ENCODE data around the gene UBE2N. TPM values are rescaled to one million over a fixed set of nuclear protein-coding genes. Genes with fewer than 3 reads are reported as not detected.

UBE2N gene
- 100 to 1,000 TPM; 106 to 137 TPM for total RNA-seq

DNA sequence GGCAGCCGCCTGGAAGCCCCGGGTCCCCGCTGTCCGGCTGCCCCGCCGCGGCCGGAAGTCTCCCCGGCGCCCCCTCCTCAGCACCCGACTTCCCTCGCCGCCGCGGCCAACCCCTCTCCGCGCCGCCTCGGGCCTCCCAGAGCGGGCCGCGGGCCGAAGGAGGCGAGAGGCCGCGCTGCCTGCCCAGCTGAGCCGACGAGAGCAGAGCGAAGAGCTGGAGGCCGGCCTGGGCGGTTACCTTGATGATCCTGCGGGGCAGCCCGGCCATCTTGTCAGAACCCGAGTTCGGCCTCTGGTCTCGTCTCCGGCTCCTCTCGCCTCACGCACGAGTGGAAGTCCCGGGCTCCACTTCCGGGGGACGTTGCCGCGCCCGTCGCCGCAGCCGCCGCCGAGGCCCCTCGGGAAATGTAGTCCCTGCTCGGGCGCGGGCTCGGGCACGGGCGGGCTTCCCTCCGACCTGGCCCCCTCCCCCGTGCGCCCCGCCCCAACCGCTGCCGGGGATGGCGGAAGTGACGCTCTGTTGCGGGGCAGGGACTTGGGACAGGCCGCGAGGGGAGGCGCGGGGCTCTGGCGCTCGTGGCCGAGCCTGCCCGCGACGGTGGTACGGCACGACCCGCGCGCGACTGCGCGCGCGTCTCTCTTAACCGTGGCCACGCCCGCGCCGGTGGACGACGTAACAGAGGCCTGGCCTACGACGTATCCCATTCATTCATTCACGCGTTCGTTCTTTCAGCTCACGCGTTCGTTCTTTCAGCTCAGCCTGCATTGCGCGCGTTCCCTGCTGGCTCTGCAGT is at the start of gene UBE2N:
UBE2N (minus strand) TSS at position 331 of the 794 bp plus-strand sequence; CDS start at position 268, 63 bp downstream.
- intact Hi-C loops (cut with DNase I), result no loop called here
- H3K4me1 ChIP-seq, result peaks cover 18% of the 10 kb centered on the region
- TF ChIP-seq, protein P1, sequence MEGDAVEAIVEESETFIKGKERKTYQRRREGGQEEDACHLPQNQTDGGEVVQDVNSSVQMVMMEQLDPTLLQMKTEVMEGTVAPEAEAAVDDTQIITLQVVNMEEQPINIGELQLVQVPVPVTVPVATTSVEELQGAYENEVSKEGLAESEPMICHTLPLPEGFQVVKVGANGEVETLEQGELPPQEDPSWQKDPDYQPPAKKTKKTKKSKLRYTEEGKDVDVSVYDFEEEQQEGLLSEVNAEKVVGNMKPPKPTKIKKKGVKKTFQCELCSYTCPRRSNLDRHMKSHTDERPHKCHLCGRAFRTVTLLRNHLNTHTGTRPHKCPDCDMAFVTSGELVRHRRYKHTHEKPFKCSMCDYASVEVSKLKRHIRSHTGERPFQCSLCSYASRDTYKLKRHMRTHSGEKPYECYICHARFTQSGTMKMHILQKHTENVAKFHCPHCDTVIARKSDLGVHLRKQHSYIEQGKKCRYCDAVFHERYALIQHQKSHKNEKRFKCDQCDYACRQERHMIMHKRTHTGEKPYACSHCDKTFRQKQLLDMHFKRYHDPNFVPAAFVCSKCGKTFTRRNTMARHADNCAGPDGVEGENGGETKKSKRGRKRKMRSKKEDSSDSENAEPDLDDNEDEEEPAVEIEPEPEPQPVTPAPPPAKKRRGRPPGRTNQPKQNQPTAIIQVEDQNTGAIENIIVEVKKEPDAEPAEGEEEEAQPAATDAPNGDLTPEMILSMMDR (IDR thresholded peaks at IDR 0.05), result no peak

DNA sequence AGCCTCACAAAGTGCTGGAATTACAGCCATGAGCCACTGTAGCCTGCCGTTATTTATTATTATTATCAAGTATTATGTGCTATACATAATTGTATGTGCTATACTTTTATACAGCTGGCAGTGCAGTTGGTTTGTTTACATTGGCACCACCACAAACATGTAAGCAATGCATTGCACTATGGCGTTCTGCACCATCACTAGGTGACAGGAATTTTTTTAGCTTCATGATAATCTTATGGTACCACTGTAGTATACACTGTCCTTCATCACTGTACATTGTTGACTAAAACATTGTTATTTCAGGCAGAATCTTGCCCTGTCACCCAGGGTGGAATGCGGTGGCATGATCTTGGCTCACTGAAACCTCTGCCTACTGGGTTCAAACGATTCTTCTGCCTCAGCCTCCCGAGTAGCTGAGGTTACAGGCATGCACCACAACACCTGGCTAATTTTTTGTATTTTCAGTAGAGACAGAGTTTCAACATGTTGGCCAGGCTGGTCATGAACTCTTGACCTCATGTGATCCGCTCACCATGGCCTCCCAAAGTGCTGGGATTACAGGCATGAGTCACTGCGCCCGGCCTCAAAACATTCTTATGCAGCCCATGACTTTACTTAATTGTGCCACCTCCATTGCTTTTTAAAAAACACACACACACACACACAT is 42.7 kb upstream of the UBE2N start:
- TF ChIP-seq, protein P1 (IDR thresholded peaks at IDR 0.05), result no peak
- intact Hi-C loops (cut with DNase I), result no loop called here
- H3K36me3 ChIP-seq, result no peaks in the 10 kb centered on the region

More for the DNA sequence above, at the start of gene UBE2N:
- H3K27me3 ChIP-seq, result no peaks in the 10 kb centered on the region
- no peaks in the 10 kb centered on the region for H3K36me3 ChIP-seq
- H3K27ac ChIP-seq, result peak within 1 kb of the TSS; percentile 82
- peak; percentile 97 for DNase-seq
- no peaks in the 10 kb centered on the region for H3K9me3 ChIP-seq
- peak within 1 kb of the TSS; percentile 96 for H3K4me3 ChIP-seq
- peak within 1 kb of the TSS; percentile 95 to 97 for H3K9ac ChIP-seq (ENCODE audit: low read depth in 2 of 2, low read length in 2 of 2)

GRCh38 chr12:93483151-93483807 is 41.5 kb upstream of the UBE2N start:
- no peaks in the 10 kb centered on the region for H3K36me3 ChIP-seq
- H3K9me3 ChIP-seq, result no peaks in the 10 kb centered on the region
- intact Hi-C loops (cut with DNase I), result no loop called here
- DNase-seq, result peak; percentile 28
- H3K27ac ChIP-seq, result peak overlapping the region; percentile 42
- H3K4me3 ChIP-seq, result no peak overlapping the region
- H3K27me3 ChIP-seq, result no peaks in the 10 kb centered on the region
- TF ChIP-seq, protein P1 (IDR thresholded peaks at IDR 0.05), result no peak
- no peak overlapping the region for H3K9ac ChIP-seq (ENCODE audit: low read depth in 2 of 2, low read length in 2 of 2)
- peaks cover 3% of the 10 kb centered on the region for H3K4me1 ChIP-seq

More for the DNA sequence above, 42.7 kb upstream of the UBE2N start:
- Histone ChIP-seq H3K27ac (no peak overlapping the region), H3K4me1 (peaks cover 3% of the 10 kb centered on the region), H3K9me3 (no peaks in the 10 kb centered on the region), H3K4me3 (no peak overlapping the region), H3K9ac (ENCODE audit: low read depth in 2 of 2, low read length in 2 of 2) (no peak overlapping the region), H3K27me3 (no peaks in the 10 kb centered on the region)
- no peak for DNase-seq

- DNase-seq, result no peak
- Histone ChIP-seq H3K27me3 (no peaks in the 10 kb centered on the region), H3K27ac (peak overlapping the region; percentile 42), H3K9me3 (no peaks in the 10 kb centered on the region), H3K36me3 (no peaks in the 10 kb centered on the region), H3K4me1 (peaks cover 3% of the 10 kb centered on the region), H3K9ac (ENCODE audit: low read depth in 2 of 2, low read length in 2 of 2) (no peak overlapping the region), H3K4me3 (no peak overlapping the region)
- TF ChIP-seq, protein P1 (IDR thresholded peaks at IDR 0.05), result no peak
- intact Hi-C loops (cut with DNase I), result no loop called here
Measured at GRCh38 chr12:93482721-93483120, 41.0 kb upstream of the UBE2N start.

DNA sequence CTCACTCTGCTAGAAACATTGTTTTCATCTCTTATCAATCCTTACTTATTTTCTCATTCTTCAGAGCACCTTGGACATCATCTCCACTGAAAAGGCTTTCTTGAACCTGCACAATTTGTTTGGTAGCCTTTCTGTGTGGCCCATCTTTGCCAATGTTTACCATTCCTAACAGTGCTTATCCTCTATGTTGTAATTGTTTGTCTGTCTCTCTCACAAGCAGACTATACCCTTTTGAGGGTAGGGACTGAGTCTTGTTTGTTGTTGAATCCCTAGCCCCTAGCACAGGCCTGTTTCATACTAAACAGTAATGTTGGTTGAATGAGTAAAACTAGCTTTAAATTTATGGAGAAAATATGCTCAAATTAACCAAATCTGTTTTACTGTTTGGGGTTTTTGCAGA is 34.8 kb upstream of the UBE2N start:
- TF ChIP-seq, protein P1 (IDR thresholded peaks at IDR 0.05), result no peak
- no peak overlapping the region for H3K9ac ChIP-seq (ENCODE audit: low read depth in 2 of 2, low read length in 2 of 2)
- intact Hi-C loops (cut with DNase I), result no loop called here
- no peak overlapping the region for H3K27ac ChIP-seq
- no peaks in the 10 kb centered on the region for H3K9me3 ChIP-seq
- DNase-seq, result no peak
- no peaks in the 10 kb centered on the region for H3K4me1 ChIP-seq
- no peaks in the 10 kb centered on the region for H3K27me3 ChIP-seq
- no peaks in the 10 kb centered on the region for H3K36me3 ChIP-seq
- H3K4me3 ChIP-seq, result no peak overlapping the region

Measured in colonic mucosa (tissue), 4 donors.